ENCODE results near the gene TGM6. TPM values are rescaled to one million over a fixed set of nuclear protein-coding genes. Genes with fewer than 3 reads are reported as not detected.
A peak's percentile ranks its signal among the peaks of the same experiment; 100 is the strongest.

TGM6 gene
- total RNA-seq, 3 donors from 2014 or later: not detected

- no peak for TF ChIP-seq CTCF (IDR thresholded peaks at IDR 0.05)
- TF ChIP-seq POLR2A (IDR thresholded peaks at IDR 0.05): no peak
- no peak for TF ChIP-seq POLR2AphosphoS5 (IDR thresholded peaks at IDR 0.05)
- Histone ChIP-seq H3K27ac (no peak overlapping the region), H3K4me1 (no peaks in the 10 kb centered on the region), H3K4me3 (no peak overlapping the region), H3K36me3 (no peaks in the 10 kb centered on the region), H3K27me3 (no peaks in the 10 kb centered on the region), H3K9me3 (no peaks in the 10 kb centered on the region)
- intact Hi-C loops (cut with DNase I; ENCODE audit: low total_unique reads): no loop called here
- DNase-seq (ENCODE audit: low spot score in 2 of 2): no peak
Measured at GRCh38 chr20:2446845-2447244, 66.1 kb downstream of the TGM6 start.

- Histone ChIP-seq H3K4me3 (no peak overlapping the region), H3K27ac (no peak overlapping the region), H3K27me3 (no peaks in the 10 kb centered on the region), H3K9me3 (no peaks in the 10 kb centered on the region), H3K4me1 (no peaks in the 10 kb centered on the region), H3K36me3 (no peaks in the 10 kb centered on the region)
- DNase-seq (ENCODE audit: low spot score in 2 of 2): no peak
- intact Hi-C loops (cut with DNase I; ENCODE audit: low total_unique reads): no loop called here
- TF ChIP-seq CTCF (IDR thresholded peaks at IDR 0.05) (no peak), POLR2A (IDR thresholded peaks at IDR 0.05) (no peak), POLR2AphosphoS5 (IDR thresholded peaks at IDR 0.05) (no peak)
Measured at GRCh38 chr20:2449386-2449785, 68.7 kb downstream of the TGM6 start.

- H3K27ac ChIP-seq: no peak overlapping the region
- intact Hi-C loops (cut with DNase I; ENCODE audit: low total_unique reads): no loop called here
- no peaks in the 10 kb centered on the region for H3K27me3 ChIP-seq
- no peak for DNase-seq (ENCODE audit: low spot score in 2 of 2)
- no peaks in the 10 kb centered on the region for H3K4me1 ChIP-seq
- TF ChIP-seq POLR2AphosphoS5 (IDR thresholded peaks at IDR 0.05) (no peak), POLR2A (IDR thresholded peaks at IDR 0.05) (no peak), CTCF (IDR thresholded peaks at IDR 0.05) (no peak)
- no peaks in the 10 kb centered on the region for H3K36me3 ChIP-seq
- no peak overlapping the region for H3K4me3 ChIP-seq
- no peaks in the 10 kb centered on the region for H3K9me3 ChIP-seq
Measured at GRCh38 chr20:2451422-2451821, 70.7 kb downstream of the TGM6 start.

- DNase-seq (ENCODE audit: low spot score in 2 of 2): peak; percentile 72 to 74
- TF ChIP-seq CTCF (IDR thresholded peaks at IDR 0.05) (peak; percentile 45 to 64 (median 61)), POLR2AphosphoS5 (IDR thresholded peaks at IDR 0.05) (no peak)
- Histone ChIP-seq H3K36me3 (no peaks in the 10 kb centered on the region), H3K27me3 (no peaks in the 10 kb centered on the region), H3K27ac (no peak overlapping the region), H3K9me3 (no peaks in the 10 kb centered on the region), H3K4me1 (no peaks in the 10 kb centered on the region), H3K4me3 (no peak overlapping the region)
- intact Hi-C loops (cut with DNase I; ENCODE audit: low total_unique reads): no loop called here
Measured at GRCh38 chr20:2451939-2452732, 71.4 kb downstream of the TGM6 start.

- Histone ChIP-seq H3K27me3 (no peaks in the 10 kb centered on the region), H3K4me1 (no peaks in the 10 kb centered on the region), H3K4me3 (no peak overlapping the region), H3K36me3 (no peaks in the 10 kb centered on the region), H3K27ac (no peak overlapping the region), H3K9me3 (no peaks in the 10 kb centered on the region)
- no peak for DNase-seq (ENCODE audit: low spot score in 2 of 2)
- intact Hi-C loops (cut with DNase I; ENCODE audit: low total_unique reads): no loop called here
- TF ChIP-seq POLR2AphosphoS5 (IDR thresholded peaks at IDR 0.05): no peak
- no peak for TF ChIP-seq POLR2A (IDR thresholded peaks at IDR 0.05)
Measured at GRCh38 chr20:2453792-2454191, 73.1 kb downstream of the TGM6 start.

Data from breast epithelium (tissue), 4 donors.